Thyroid gland (tissue), 4 donors: ENCODE data around the gene MYRFL.

Source experiments
- POLR2A ChIP-seq, 2 donors: fragments of 450-650 bp; IDR thresholded peaks; one replicate each; pipeline ENCODE4 v1.6.1; 2017; ENCODE audit warnings: antibody characterized with exemption in 2 of 2, mild to moderate bottlenecking in 2 of 2, moderate library complexity in 1 of 2
- TF ChIP-seq, protein P1 (sequence below), 6 experiments: fragments of 200-600 bp in 3 of 6; fragments of 450-650 bp in 3 of 6; sonication (generic) in 3 of 6; IDR thresholded peaks; one replicate each; pipeline ENCODE4 v1.5.1; 2016 to 2019; ENCODE audit warnings: antibody characterized with exemption in 6 of 6, mild to moderate bottlenecking in 2 of 6, inconsistent platforms in 1 of 6, moderate library complexity in 1 of 6

DNA sequence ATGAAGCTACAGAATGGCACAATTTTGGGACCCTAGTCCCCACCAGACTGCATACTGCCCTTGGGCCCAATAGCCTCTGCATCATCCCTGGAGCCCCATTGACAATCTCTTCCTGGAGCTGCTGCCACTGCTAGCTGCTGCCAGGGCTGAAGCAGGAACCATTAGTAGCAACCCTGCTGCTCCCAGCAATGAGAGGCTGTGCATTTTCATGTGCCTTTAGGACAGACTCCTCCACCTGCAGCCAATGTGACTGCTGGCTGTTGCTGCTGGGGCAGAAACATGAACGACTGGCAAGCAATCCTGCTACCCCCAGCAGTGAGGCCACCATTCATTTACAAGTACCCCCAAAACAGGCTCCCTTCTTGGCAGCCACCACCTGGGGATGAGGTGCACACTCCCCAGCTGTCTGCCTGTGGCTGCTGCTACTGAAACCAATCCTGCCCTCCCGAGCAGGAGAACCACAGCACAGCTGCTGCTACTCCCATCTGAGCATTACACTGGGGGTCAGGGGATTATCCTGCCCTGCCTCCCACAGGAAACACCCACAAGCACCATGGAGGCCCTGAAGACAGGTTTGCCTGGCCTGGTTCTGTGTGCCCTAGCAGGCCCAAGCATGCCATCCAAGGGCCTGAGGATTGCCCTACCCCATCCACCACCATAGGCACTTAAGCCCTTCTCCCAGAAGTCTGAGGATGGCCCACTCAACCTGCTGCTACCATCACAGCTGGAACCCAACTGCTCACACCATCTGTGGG lies 181.0 kb downstream of the MYRFL start:
- TF ChIP-seq, protein P1, sequence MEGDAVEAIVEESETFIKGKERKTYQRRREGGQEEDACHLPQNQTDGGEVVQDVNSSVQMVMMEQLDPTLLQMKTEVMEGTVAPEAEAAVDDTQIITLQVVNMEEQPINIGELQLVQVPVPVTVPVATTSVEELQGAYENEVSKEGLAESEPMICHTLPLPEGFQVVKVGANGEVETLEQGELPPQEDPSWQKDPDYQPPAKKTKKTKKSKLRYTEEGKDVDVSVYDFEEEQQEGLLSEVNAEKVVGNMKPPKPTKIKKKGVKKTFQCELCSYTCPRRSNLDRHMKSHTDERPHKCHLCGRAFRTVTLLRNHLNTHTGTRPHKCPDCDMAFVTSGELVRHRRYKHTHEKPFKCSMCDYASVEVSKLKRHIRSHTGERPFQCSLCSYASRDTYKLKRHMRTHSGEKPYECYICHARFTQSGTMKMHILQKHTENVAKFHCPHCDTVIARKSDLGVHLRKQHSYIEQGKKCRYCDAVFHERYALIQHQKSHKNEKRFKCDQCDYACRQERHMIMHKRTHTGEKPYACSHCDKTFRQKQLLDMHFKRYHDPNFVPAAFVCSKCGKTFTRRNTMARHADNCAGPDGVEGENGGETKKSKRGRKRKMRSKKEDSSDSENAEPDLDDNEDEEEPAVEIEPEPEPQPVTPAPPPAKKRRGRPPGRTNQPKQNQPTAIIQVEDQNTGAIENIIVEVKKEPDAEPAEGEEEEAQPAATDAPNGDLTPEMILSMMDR (IDR thresholded peaks at IDR 0.05) = no peak
- no peak for TF ChIP-seq POLR2A (IDR thresholded peaks at IDR 0.05)
